NCI-H2227 (cell line): ENCODE data around the gene GMDS.

Experiments
- DNase-seq: peaks from one replicate; lab custom pipeline; 2025; ENCODE audit not compliant: unreplicated experiment; lab: John Stamatoyannopoulos, UW

Gene GMDS

DNA sequence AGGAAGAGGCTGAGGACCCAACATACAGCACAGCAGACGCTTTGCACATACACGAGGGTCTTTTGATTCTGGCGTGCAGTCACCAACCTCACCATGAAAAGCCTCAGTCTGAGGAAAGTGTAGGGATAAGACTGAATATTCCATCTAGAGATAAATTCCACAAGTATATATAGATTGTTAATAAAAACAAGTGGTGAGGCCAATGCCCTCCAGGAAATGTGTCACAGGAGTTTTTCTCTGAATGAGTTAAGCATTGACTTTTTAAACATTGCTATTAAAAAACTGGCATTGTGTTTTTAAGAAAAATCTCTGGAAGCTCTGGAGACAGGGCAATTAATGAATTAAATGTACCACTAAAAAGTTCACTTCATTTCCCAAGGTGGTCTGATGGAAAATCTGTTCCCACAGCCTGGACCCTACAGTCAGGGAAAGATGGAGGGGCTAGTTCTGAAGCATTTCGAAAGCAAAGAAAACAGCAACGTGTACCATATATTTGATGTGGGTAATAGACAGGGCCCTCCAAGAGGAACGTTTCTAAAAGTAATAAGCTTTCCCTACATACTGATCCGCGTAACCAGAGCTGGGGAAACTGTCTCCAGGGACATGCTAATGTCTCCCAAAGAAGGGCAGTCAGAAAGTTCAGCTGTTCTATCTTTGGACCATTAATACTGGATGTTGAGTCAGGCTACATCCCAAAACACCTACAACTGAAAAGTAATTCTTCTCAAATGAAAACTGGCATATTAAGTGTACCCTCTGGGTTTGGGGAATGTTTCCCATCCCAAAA, 334.6 kb downstream of the GMDS start:
- DNase-seq, result no peak

DNA sequence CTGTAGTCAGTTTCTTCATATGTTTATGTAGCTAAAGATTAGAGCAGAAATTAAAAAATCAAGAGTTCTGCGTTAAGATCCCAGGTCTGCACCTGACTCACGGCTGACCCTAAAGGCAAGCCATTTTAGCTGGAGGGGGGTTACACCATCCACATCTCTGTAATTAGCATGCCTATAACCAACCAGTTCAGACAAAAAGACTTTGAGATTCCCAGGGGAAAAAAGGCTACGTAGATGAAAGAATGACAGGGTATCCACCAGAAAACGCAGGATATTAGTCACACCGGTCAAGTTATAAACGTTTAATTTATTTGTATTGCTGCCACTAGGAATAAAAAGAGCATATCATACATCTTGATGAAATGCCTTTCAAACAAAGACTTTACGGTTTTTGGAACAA, 336.6 kb downstream of the GMDS start:
- no peak for DNase-seq

DNA sequence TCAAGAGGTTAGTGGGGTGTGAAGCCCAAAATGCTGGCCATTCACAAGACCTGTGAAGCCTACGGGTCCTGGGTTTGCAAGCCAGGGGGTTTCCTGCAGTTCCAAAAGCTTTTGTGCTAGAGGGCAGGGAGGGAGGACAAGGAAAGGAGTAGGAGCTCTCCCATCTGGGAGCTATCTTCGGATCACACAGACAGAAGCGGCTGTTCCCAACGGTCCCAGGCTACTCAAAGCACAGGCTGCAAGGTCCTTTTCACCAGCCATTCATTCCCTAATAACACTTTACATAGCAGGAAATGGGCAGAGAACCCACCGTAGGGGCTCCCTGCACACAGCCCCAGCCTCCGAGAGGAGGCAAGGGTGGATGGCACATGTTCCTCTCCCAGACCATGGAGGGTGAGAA, 338.8 kb downstream of the GMDS start:
- no peak for DNase-seq

- no peak for DNase-seq
Observed at GRCh38 chr6:1906014-1906413, 339.4 kb downstream of the GMDS start.

DNA sequence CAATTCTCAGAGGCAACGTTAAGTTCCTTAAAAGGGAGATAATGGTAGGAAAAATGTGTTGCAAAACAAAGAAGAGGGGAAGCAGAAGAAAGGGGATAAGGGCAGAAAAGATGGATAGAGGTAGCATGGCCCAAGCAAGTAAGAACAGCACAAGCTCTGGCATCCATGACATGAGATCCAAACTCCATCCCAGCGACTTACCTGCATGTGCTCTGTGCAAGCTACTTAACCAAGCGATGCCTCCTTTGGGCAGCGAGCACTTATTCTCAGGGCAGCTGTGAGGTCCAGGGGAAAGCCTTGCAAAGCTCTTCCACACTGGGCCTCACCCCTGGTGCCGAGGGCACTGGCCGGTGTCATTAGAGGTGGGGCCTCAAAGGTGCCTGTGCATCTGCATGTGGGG, 340.5 kb downstream of the GMDS start:
- no peak for DNase-seq

GRCh38 chr6:1904466-1904799, 341.0 kb downstream of the GMDS start:
- DNase-seq, result no peak

DNA sequence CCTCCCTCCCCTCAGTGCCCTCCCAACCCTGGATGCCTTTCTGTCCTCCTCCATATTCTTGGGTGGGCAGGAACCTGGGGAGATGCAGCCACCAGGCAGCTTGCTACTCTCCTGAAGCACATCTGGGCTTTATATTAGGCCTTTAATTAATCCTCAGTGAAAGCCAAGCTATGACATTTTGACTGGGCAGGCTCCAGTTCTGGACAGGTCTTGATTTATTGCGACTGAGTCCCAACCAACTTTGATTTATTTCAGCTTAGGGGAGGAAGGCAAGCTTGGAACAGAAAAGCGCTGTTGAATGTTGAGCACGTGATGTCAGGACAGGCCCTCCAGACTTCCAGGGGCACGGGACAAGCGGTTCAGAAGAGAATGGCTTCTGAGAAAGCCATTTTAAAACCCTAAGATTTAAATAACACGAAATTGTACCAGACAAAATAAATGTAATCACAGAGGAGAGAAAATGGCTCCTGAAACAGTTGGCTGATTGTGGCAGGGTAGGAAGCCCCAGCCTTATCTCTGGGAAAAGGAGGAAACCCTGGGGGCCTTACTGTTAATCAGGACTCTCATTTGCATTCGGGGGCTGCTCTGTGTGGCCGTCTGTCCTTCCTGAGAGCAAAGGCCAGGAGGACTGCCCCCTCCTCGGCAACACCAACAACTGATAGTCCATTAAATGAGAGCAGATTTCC, 341.5 kb downstream of the GMDS start:
- DNase-seq, result no peak

DNA sequence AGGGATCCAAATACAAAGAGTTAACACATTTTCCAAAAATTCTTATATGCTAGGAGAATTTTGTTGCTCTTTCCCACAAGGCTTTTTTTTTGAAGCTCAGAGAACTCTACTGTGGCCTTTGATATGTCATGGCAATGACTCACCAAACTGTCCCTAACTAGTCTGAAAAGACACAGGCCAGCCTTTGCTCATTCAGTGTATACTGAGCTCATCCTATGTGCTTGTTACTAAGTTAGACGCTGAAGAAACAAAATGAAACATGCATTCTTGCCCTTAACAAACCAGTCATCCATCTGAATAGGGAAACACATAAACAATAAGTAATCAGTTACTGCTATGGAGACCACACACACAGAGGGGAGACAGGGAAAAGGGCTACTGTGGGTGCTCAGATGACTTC, 343.8 kb downstream of the GMDS start:
- no peak for DNase-seq

GRCh38 chr6:1896897-1897296, 348.5 kb downstream of the GMDS start:
- no peak for DNase-seq

GRCh38 chr6:1895721-1896120, 349.7 kb downstream of the GMDS start:
- no peak for DNase-seq

DNA sequence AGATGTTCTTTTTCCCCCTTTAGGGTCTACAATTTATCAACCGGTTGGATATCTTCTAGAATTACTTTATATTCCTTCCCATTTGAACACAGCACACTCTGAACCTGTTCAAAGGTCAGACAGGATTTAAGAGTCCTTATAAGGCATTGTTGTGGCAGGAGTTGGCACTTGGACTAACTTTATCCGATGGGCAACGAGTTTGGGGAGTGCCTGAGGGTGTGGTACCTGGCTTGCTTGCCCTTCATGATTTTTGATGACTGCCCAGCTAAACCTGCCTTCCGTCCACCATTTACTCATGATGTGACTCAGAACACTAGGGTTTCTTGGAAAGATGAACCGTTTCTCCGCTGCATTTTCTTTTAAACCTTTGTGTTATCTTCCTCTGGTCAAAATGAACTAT, 350.5 kb downstream of the GMDS start:
- no peak for DNase-seq

DNA sequence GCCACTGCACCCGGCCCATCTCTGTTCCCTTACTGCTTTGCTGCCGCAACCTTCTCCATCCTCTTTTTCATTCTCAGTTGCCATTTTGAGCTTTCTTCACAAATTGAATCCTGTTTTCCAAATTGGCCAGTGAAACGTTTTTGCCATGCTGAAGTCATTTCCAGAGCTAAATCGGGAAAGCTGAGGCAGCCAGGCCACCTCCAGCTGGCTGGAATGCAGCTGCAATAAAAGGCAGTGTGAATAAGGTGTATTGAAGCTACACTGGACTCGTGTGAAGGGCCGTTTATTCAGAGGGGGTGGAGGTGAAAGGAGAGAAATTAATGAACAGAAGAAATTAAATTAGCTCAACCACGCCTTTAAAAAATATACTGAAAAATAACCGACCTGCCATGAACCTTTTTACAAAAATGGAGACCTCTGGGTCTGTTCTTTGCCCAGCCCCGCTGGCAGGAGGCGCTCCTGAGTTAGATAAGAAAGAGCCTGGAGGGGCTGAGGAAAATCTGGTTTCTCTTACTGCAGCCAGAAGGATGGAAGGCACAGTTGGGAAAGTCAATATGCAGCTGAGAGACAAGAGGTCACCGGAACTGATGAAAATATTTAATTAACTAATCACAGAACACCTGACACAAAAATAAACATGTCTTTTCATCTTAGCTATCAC, 351.8 kb downstream of the GMDS start:
- DNase-seq, result no peak

- no peak for DNase-seq
Observed at GRCh38 chr6:1892716-1893115, 352.7 kb downstream of the GMDS start.

- DNase-seq, result no peak
Observed at GRCh38 chr6:1890987-1891386, 354.4 kb downstream of the GMDS start.

DNA sequence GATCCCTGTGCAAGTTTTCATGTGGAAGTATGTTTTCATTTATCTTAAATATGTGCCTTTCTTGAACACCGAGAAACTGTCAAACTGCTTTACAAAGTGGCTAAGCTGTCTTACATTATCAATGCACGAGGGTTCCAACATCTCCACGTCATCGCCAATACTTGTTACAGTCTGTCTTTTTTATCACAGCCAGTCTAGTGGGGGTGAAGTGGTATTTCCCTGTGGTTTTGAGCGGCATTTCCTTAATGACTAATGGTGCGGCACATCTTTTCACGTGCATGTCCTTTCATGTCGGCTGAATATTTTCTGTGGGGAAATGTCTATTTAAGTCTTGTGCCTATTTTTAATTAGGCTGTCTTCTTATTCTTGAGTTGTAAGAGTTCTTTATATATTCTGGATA, 355.3 kb downstream of the GMDS start:
- DNase-seq, result no peak

- DNase-seq, result no peak
Observed at GRCh38 chr6:1885576-1886011, 359.8 kb downstream of the GMDS start.

DNA sequence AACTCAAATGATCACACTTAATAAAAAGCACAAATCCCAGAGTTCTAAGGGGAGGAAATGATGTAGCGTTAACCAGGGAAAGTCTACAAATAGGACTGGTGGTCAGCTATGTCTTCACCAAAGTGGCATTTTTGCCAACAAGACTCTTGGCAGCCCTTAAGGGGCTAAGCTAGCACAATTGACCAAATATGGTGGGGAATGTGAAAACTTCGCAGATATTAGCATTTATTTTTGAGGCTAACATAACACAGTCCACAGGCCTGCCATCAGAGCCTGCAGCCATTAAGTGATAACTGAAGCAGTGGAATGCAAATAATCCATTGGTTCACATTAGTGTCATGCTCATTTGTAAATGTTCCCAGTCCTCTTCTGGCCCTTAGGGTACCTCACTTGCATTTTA, 361.1 kb downstream of the GMDS start:
- no peak for DNase-seq

- DNase-seq, result no peak
Observed at GRCh38 chr6:1878330-1878729, 367.1 kb downstream of the GMDS start.

- DNase-seq, result no peak
Observed at GRCh38 chr6:1873781-1874180, 371.6 kb downstream of the GMDS start.

- DNase-seq, result no peak
Observed at GRCh38 chr6:1872649-1873131, 372.7 kb downstream of the GMDS start.

DNA sequence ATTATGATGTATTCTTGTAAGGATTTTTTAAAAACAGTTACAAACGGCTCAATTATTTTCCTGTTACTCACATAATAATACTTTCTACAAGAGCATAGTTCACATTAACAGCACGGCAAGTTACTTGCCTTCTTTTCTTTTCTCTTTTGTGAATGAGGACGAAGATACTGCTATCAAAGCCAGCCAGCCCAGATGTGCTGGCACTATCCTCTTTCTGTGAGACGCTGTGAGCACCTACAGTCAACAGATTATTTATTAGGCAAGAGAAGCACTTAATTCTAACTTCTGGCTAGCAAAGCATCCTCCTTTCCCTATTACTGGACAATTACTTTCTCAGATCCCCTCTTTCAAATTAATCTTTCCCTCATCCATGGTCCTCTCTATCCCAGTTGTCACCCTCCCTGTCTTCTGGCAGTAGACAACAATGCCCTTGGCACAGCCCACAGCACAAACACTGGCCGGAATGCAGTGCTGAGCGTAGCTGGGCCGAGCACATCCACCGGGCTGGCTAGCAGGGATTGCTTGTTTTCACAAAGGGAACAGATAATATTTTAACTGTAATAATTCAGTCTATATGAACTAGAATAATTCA, 373.6 kb downstream of the GMDS start:
- DNase-seq, result no peak

GRCh38 chr6:1870932-1871331, 374.5 kb downstream of the GMDS start:
- DNase-seq, result no peak
